HTR-8/SVneo (cell line): Measurements from ENCODE around the gene TSPEAR.
"Not testable (repeated sequence)": the region's sequence is repeated elsewhere in the genome, so short reads cannot be mapped to it uniquely, and the experiment has no call there.

Experiments used
- DNase-seq: peaks from one replicate; pipeline ENCODE4 v3.0.0; 2011; ENCODE audit warnings: low spot score, mixed read lengths; ENCODE audit not compliant: insufficient read length
- FAIRE-seq: peaks from 2 replicates; lab custom pipeline; 2011; peaks lifted over from hg19 to GRCh38; lab: Jason Lieb, UNC

The TSPEAR gene

DNA sequence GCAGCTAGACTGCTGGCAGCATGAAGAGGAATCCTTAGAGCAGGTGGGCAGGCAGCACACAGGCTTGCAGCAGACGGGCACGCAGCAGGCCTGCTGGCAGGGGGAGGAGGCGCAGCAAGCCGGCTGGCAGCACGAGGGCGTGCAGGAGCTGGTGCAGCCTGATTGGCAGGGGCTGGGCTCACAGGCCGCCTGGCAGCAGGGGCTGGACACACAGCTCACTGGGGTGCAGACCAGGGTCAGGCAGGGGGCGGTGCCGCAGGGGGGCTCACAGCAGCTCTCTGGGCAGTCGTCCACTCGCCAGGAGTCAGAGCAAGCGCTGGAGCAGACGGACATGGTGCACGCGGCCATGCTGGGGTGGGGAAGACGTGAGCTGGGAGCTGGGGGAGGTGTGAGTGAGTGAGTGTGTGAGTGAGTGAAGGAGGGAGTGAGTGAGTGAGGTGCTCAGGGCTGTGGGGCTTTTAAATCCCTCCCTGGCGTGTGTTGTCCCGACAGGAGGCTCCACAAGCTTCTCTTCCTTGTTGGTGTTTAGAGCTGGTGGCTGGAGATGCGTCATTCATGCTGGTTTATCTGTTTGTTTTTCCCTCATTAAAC is 131.0 kb downstream of the TSPEAR start, which contains the start of gene KRTAP10-5:
Gene KRTAP10-5, minus strand, starts transcription at position 374 of the 591 bp plus-strand sequence. Its CDS starts 26 bp downstream, at position 348.
- not testable (repeated sequence) for FAIRE-seq, DNase-seq

DNA sequence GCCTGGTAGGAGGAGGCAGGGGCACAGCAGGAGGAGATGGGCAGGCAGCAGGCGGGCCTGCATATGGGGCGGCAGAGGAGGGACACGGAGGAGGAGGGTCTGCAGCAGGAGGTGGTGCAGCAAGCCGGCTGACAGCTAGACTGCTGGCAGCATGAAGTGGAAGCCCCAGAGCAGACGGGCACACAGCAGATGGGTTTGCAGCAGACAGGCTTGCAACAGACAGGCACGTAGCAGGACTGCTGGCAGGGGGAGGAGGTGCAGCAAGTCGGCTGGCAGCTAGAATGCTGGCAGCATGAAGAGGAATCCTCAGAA is 131.6 kb downstream of the TSPEAR start:
- DNase-seq = no peak

GRCh38 chr21:44579056-44579832 is 132.1 kb downstream of the TSPEAR start:
- DNase-seq (no peak), FAIRE-seq (no peak)

More for the DNA sequence above, 131.6 kb downstream of the TSPEAR start:
- FAIRE-seq = no peak

GRCh38 chr21:44578371-44579055 is 132.9 kb downstream of the TSPEAR start:
- FAIRE-seq (no peak), DNase-seq (no peak)

DNA sequence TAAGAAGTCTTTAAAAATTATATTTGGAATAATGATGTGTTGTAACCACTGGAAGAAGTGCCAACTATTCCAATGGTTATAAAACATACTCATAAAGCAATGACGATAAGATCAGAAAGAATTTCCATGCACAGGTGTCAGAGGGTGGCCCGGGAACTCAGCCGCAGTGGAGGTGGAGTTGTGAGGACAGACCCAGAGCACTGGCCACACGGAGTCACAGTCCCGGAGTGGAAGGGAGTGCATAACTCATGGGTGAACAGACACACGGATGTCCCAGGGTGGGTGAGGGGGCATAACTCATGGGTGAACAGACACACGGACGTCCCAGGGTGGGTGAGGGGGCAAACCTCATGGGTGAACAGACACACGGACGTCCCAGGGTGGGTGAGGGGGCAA is 135.3 kb downstream of the TSPEAR start:
- FAIRE-seq = no peak
- DNase-seq = no peak

- no peak for DNase-seq
- no peak for FAIRE-seq
These were observed 135.9 kb downstream of the TSPEAR start for GRCh38 chr21:44575307-44576024.

GRCh38 chr21:44574457-44575306 is 136.7 kb downstream of the TSPEAR start:
- DNase-seq (no peak), FAIRE-seq (no peak)

- not testable (repeated sequence) for FAIRE-seq, DNase-seq
These were observed 137.5 kb downstream of the TSPEAR start, which contains the start of gene KRTAP10-4 for GRCh38 chr21:44573630-44574456. Gene KRTAP10-4 (plus strand): TSS chr21:44573729. CDS start chr21:44573759, 30 bp downstream.

- no peak for FAIRE-seq
- no peak for DNase-seq
These were observed 138.3 kb downstream of the TSPEAR start for GRCh38 chr21:44572959-44573583.

DNA sequence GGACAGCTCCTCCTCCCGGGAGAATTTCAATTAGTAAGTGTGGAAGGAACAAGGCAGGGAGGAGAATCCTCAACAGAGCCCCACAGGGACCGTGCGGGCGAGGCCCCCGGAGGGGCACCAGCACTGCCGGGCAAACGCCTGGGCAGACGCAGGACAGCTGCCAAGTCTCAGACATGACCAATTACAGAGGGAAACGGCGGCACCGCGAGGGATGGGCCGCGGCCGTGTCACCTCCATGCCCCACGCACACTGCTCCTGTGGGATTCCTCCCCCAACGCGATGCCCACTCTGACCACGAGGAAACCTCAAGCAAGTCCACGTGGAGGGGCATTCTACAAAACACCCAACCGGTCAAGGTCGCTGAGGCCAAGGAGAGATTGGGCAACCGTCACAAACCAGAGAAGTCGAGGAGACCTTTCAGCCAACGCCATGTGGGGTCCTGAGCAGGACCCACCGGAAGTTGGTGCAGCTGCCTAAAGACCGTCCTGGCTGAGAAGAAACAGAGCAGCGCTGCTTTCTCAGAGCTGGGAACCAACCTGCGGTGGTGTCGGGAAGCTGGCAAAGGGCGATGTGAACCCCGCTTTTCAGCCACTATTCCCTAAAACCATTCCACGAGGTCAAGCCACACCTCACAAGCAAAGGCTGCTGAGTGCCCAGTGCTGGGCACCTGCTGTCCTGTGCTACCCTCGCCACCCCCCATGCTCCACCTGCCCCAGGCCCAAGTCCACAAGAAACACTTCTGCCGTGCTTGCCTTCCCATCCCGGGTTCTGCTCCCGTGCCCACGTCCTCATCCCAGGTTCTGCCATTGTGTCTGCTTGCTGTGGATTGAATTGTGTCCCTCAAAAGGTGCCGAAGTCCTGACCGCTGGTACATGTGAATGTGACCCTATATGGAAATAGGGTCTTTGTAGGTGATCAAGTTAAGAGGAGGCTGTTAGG is 139.3 kb downstream of the TSPEAR start:
- FAIRE-seq (no peak), DNase-seq (no peak)

- DNase-seq (no peak), FAIRE-seq (no peak)
These were observed 140.1 kb downstream of the TSPEAR start for GRCh38 chr21:44571296-44571695.

GRCh38 chr21:44569861-44570517 is 141.4 kb downstream of the TSPEAR start:
- FAIRE-seq (no peak), DNase-seq (no peak)

- no peak for DNase-seq
- FAIRE-seq = no peak
These were observed 142.5 kb downstream of the TSPEAR start for GRCh38 chr21:44568667-44569556.

DNA sequence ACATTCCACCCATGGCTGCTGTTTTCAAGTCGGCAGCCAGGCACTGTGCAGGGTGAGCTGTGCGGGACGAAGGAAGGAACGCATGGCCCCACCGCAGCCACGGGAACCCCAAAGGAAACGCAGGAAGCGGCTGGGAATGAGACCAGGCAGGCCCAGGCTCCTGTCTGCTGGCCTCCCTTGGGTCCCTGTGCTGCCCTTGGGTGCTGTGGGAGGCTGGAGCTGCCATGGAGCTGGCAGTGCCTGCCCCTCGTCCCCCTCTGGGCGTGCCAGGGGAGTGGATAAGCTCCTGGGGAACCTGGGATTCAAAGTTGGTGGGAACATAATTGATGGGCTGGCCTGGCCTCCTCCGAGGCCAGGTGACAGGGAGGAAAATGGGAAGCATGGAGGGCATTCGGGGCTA is 143.1 kb downstream of the TSPEAR start:
- DNase-seq (no peak), FAIRE-seq (no peak)

GRCh38 chr21:44567481-44568171 is 143.7 kb downstream of the TSPEAR start:
- DNase-seq = no peak
- FAIRE-seq = no peak
